Forelimb muscle (tissue), 1 donor: ENCODE results near the gene RAB35. TPM values are rescaled to one million over a fixed set of nuclear protein-coding genes. Genes with fewer than 3 reads are reported as not detected.

ENCODE experiments used
- DNase-seq: peaks from one replicate; pipeline ENCODE4 v3.0.0-alpha.2; 2013; ENCODE audit warnings: low read depth
- polyA plus RNA-seq: library from polyadenylated mRNA; unstranded; fragments of 120-200 nt; gene quantifications from one replicate; pipeline ENCODE4 v1.2.1, GENCODE V29; 2013; ENCODE audit not compliant: insufficient read length

Gene RAB35
- polyA plus RNA-seq, 1 donor, result 31.5 TPM

- no peak for DNase-seq
Observed at GRCh38 chr12:120103371-120103770, 13.2 kb downstream of the RAB35 start.

- DNase-seq, result no peak
Observed at GRCh38 chr12:120103044-120103338, 13.6 kb downstream of the RAB35 start.

GRCh38 chr12:120102189-120103043 lies 14.1 kb downstream of the RAB35 start:
- no peak for DNase-seq

- no peak for DNase-seq
Observed at GRCh38 chr12:120101617-120102016, 14.9 kb downstream of the RAB35 start.

GRCh38 chr12:120101182-120101581 lies 15.4 kb downstream of the RAB35 start:
- no peak for DNase-seq

- no peak for DNase-seq
Observed at GRCh38 chr12:120100630-120101029, 15.9 kb downstream of the RAB35 start.

GRCh38 chr12:120099738-120100137 lies 16.8 kb downstream of the RAB35 start:
- DNase-seq, result no peak

- no peak for DNase-seq
Observed at GRCh38 chr12:120098756-120099470, 17.6 kb downstream of the RAB35 start.

- no peak for DNase-seq
Observed at GRCh38 chr12:120096671-120097202, 19.8 kb downstream of the RAB35 start.

GRCh38 chr12:120095736-120096135 lies 20.8 kb downstream of the RAB35 start:
- no peak for DNase-seq

- DNase-seq, result no peak
Observed at GRCh38 chr12:120095331-120095730, 21.2 kb downstream of the RAB35 start.

- DNase-seq, result no peak
Observed at GRCh38 chr12:120094485-120094884, 22.1 kb downstream of the RAB35 start.

- no peak for DNase-seq
Observed at GRCh38 chr12:120093592-120094355, 22.8 kb downstream of the RAB35 start.

GRCh38 chr12:120093336-120093591 lies 23.3 kb downstream of the RAB35 start:
- no peak for DNase-seq

GRCh38 chr12:120092551-120093335 lies 23.8 kb downstream of the RAB35 start:
- DNase-seq, result no peak

- no peak for DNase-seq
Observed at GRCh38 chr12:120091371-120092090, 25.0 kb downstream of the RAB35 start.

- no peak for DNase-seq
Observed at GRCh38 chr12:120090626-120091295, 25.8 kb downstream of the RAB35 start.

- DNase-seq, result no peak
Observed at GRCh38 chr12:120090206-120090605, 26.3 kb downstream of the RAB35 start.

- DNase-seq, result no peak
Observed at GRCh38 chr12:120089796-120090195, 26.8 kb downstream of the RAB35 start.

GRCh38 chr12:120089105-120089504 lies 27.4 kb downstream of the RAB35 start:
- no peak for DNase-seq
